Activated gamma-delta T cell (primary cell): ENCODE measurements around the gene ANKLE2.

ENCODE experiments used
- DNase-seq: peaks from one replicate; lab custom pipeline; 2025; lab: John Stamatoyannopoulos, UW

Gene ANKLE2

GRCh38 chr12:132747395-132747794 is 14.2 kb downstream of the ANKLE2 start:
- DNase-seq, result no peak

- DNase-seq, result no peak
These were observed 15.0 kb downstream of the ANKLE2 start for GRCh38 chr12:132746613-132747012.

DNA sequence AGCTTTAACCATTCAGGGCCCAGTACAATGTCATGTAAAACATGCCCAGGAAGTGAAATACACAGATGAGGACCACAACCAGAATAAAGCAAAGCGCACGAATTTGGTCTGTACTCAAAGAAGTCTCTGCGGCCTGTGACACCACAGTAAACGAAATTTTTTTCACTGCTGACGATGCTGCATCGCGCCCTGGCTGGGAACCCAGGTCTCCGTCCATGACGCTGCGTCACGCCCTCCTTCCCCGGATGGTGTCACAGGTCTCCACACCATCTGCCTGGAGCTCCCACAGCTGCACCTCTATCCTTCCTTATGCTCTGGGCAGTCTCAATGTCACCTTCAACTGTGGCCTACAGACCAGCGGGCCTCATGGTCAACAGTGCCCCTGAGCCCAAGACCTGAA is 17.8 kb downstream of the ANKLE2 start:
- no peak for DNase-seq

- no peak for DNase-seq
These were observed 20.0 kb downstream of the ANKLE2 start for GRCh38 chr12:132741620-132742019.

DNA sequence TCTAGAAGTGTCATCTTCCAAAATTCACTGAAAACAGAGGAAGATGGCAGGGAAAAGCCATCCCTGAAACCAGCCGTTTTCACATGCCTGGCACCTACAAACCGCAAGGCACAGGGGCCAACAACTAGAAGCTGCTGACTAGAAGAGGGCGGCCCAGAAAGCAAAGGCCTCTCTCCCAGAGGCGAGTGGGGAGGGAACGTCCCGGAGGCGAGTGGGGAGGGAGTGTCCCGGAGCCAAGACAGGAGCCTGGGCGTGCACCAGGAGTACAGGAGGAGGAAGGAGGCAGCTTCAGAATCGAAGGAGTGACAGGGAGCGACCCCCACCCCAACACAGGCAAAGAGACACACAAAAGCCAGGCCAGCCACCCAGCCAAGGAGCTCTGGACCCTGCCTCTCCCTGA is 21.0 kb downstream of the ANKLE2 start:
- DNase-seq, result no peak

DNA sequence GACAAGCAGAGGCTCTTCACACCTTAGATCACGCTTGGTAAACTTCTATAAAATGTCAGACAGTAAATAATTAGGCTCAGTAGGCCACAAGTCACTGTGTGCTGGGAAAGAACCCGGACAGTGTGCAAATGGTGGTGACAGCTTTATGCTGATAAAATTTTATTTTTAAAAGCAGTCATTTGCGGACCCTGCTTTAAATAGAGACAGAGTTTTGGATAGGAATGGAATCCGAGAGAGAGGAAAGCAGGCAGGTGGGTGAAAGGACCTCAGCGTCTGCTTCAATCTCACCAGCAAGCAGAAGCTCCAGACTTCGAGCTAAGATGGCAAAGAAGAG is 21.4 kb downstream of the ANKLE2 start:
- DNase-seq, result no peak

DNA sequence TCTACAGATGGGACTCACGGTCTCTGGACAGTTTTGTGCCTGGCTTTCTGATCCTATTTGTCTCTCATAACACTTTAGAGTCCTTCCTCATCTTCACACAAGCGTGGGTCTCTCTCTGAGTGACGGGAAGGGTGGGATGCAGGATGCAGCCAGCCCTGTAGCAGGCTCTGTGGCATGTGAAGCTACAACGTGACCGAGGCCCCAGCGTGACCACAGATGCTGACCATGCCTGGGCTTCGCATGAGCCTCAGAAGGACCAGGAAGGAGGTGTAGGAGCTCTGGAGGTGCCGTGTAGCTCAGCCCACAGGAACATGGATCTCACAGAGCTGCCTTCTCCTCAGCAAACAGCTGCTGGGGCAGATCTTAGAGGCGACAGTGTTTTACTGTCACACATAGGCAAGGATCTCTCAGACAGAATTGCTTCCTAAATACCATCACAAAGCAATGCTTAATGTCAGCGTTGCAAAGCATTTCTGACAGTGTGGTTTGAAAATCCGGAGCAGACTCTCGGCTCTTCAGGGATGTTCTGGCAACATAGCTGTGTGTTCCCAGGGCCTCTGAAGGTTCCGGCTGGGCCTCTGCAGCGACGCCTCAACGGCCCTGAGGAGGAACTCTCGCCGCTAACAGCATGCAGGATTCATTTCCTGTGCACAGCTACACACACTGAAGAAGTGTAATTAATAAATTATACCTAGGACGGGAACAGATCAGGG is 21.9 kb downstream of the ANKLE2 start:
- no peak for DNase-seq

- DNase-seq, result no peak
These were observed 24.7 kb downstream of the ANKLE2 start for GRCh38 chr12:132736913-132737312.

DNA sequence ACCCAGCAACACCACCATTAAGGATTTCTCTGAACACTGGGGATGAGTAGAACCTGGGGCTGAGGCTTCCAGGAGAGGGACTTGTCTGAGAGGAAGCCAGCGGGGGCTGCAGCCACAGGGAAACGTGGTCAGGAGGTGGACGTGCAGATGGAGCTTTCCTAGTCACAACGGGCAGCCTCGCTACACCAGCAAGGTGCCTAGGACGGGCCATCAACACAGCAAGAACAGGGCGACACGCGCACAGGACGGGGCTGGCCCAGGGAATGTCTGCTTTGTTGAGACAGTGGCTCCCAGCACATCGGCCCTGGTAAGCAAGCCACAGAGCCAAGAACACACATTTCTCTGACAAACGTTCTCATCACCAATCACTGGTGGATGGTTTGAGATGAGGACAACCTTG is 25.3 kb downstream of the ANKLE2 start:
- DNase-seq, result no peak

- no peak for DNase-seq
These were observed 26.1 kb downstream of the ANKLE2 start for GRCh38 chr12:132735496-132735895.

DNA sequence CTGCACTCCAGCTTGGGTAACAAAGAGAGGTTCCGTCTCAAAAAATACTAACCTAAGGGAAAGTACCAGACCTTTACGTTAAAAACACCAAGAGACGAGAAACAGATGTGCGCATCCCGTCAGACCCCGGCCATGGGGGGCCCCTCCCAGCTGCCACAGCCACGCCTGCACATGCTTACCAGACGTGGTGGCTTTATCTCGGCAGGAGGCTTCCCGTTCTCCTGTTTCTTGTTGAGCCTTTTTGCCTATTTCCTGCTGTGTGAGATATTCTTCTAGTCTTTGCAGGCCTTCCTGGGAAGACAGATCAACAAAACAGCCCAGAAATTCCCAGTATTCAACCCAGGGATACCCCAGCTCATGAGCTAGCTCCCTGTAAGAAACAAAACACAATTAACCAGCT is 27.4 kb downstream of the ANKLE2 start:
- DNase-seq, result no peak

GRCh38 chr12:132731574-132731973 is 30.1 kb downstream of the ANKLE2 start:
- no peak for DNase-seq

DNA sequence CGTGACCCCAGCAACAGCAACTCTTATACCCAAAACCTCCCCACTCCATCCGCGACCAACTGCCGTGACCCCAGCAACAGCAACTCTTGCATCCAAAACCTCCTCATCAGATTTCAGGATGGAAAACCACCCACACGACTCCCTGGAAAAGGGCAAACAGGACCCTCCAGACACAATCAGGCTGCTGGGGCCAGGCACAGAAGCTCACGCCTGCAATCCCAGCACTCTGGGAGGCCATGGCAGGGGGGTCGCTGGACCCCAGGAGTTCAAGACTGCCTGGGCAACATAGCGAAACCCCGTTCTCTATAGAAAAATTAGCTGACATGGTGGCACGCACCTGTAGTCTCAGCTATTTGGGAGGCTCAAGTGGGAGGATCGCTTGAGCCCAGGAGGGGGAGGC is 31.3 kb downstream of the ANKLE2 start:
- no peak for DNase-seq

GRCh38 chr12:132729541-132730320 is 31.9 kb downstream of the ANKLE2 start:
- DNase-seq, result no peak

GRCh38 chr12:132728502-132728901 is 33.1 kb downstream of the ANKLE2 start:
- no peak for DNase-seq

DNA sequence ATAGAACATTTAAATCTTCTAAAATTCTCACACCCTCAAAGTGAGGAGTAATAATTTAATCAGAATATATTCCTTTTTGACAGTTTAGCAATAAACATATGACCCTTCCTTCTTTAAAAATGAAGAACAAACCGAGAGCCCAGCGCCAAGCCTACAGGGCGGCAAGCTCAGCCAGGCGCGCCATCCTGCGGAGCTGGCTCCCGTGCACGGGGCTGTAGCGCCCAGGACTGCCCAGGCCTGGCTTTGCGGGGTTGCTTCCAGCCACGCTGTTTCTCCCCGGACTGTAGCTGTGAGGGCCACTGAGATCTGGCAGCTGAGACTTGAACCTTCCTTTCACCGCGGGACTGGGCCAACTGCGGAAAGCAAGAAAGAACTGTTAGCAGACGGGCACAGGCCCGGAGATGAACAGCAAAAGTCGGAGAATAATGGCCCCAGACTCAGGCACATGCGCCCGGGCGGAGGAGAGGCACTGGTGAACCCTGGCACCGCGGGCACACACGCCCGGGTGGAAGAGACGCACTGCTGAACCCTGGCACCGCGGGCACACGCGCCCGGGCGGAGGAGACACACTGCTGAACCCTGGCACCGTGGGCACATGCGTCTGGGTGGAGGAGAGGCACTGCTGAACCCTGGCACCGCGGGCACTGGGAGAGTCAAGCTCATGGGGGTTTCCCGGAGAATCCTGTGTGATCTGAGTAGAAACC is 34.4 kb downstream of the ANKLE2 start:
- DNase-seq, result no peak

GRCh38 chr12:132726386-132726785 is 35.2 kb downstream of the ANKLE2 start:
- no peak for DNase-seq

GRCh38 chr12:132724506-132725241 is 37.0 kb downstream of the ANKLE2 start:
- no peak for DNase-seq

GRCh38 chr12:132723764-132724140 is 37.9 kb downstream of the ANKLE2 start:
- DNase-seq, result no peak

DNA sequence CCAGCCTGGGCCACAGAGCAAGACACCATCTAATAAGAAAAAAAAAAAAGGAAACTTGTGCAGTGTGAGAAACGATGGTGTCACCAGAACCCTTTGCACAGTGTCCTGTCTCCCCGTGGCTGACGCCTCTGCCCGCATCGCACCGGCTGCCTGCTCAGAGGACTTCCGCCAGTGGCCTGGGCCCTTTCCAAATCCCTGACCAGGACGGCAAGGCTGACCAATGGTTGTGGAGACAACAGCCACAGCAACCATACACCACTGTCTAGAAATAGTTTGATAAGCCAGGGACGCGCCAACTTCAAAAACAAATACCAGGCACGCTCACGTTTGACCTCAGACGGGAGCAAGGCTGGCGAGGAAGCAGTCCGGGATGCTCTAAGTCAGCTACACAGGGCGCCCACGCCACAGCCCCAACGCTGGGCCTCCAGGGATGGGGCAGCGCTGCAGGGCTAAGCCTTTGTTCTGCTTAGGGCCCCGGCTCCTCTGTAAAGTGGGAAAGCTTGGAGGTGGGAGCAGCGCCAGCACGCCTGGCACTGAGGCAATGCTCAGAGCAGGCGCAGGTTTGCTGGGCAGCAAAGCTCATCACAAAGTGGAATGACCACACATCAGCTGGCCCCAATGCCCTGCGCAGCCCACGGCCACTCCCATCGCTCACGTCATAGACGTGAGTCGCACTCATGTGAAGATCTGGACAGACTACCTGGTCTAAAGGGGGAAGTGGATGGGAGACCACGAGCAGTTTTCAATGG is 38.4 kb downstream of the ANKLE2 start:
- DNase-seq, result no peak

GRCh38 chr12:132720606-132721345 is 40.9 kb downstream of the ANKLE2 start:
- no peak for DNase-seq
